ENCODE measurements around the gene UNC13D.

UNC13D gene

DNA sequence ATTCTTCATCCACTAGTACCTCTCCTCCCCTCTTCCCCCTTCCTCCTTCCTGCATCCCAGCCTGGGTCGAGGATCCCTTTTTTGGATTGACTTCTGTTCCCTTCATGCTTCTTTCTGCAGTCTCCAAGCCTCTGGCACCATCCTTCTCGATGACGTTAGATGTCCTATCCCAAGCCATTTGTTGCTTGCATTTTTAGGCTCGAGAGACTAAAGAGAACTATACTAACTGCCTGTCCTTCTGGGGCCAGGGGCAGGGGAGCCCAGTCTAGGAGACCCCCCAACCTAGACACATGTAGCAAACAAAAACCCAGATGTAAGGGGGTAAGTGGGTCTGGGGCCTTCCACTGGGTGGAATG lies 35.7 kb downstream of the UNC13D start:
- TF ChIP-seq, protein P1, sequence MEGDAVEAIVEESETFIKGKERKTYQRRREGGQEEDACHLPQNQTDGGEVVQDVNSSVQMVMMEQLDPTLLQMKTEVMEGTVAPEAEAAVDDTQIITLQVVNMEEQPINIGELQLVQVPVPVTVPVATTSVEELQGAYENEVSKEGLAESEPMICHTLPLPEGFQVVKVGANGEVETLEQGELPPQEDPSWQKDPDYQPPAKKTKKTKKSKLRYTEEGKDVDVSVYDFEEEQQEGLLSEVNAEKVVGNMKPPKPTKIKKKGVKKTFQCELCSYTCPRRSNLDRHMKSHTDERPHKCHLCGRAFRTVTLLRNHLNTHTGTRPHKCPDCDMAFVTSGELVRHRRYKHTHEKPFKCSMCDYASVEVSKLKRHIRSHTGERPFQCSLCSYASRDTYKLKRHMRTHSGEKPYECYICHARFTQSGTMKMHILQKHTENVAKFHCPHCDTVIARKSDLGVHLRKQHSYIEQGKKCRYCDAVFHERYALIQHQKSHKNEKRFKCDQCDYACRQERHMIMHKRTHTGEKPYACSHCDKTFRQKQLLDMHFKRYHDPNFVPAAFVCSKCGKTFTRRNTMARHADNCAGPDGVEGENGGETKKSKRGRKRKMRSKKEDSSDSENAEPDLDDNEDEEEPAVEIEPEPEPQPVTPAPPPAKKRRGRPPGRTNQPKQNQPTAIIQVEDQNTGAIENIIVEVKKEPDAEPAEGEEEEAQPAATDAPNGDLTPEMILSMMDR (IDR thresholded peaks at IDR 0.05; ENCODE audit: insufficient read depth, low read length, poor library complexity, severe bottlenecking), result no peak
- TF ChIP-seq EZH2phosphoT487 (conservative IDR thresholded peaks at IDR 0.05; ENCODE audit: low read length), result no peak
- H3K36me3 ChIP-seq (ENCODE audit: low read length), result no peaks in the 10 kb centered on the region
- H3K9ac ChIP-seq (ENCODE audit: low read length), result no peak overlapping the region

DNA sequence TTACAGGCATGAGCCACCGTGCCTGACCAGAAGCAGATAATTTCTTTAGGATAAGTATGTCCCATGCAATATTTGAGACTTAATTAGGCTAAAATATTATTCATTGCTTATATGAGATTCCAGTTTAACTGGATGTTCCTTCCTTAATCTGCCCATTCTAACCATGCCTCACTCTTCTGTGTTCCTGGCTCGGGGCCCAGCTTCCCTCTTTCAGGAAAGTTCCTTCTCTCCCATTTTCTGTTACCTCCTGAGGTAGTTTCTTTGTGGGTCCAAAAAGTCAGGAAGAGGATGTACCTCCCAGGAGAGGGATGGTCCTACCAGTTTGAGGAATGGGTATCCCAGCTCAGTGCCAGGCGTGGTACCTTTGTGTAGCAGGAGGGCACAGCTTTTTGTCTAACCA lies 36.3 kb downstream of the UNC13D start:
- no peaks in the 10 kb centered on the region for H4K20me1 ChIP-seq (ENCODE audit: low read depth, low read length)

More for the DNA sequence above, 35.7 kb downstream of the UNC13D start:
- Histone ChIP-seq H3K27me3 (ENCODE audit: low read length) (no peaks in the 10 kb centered on the region), H3K4me2 (ENCODE audit: low read depth, low read length, poor library complexity, severe bottlenecking) (no peak overlapping the region), H4K20me1 (ENCODE audit: low read depth, low read length) (no peaks in the 10 kb centered on the region), H2AFZ (ENCODE audit: low read depth, low read length, severe bottlenecking) (no peak overlapping the region), H3K4me3 (ENCODE audit: insufficient read depth, low read length, poor library complexity, severe bottlenecking) (no peak overlapping the region), H3K79me2 (ENCODE audit: insufficient read depth, low read length) (peaks cover 4% of the 10 kb centered on the region; the same call in 1 of the 2 replicates), H3F3A (ENCODE audit: insufficient read depth) (no peaks in the 10 kb centered on the region), H3K9me3 (ENCODE audit: insufficient read depth, low read length) (no peaks in the 10 kb centered on the region), H3K9me2 (replicated peaks; ENCODE audit: insufficient read depth, low read length) (no peaks in the 10 kb centered on the region), H3K27ac (ENCODE audit: low read depth, low read length) (no peak overlapping the region)

DNA sequence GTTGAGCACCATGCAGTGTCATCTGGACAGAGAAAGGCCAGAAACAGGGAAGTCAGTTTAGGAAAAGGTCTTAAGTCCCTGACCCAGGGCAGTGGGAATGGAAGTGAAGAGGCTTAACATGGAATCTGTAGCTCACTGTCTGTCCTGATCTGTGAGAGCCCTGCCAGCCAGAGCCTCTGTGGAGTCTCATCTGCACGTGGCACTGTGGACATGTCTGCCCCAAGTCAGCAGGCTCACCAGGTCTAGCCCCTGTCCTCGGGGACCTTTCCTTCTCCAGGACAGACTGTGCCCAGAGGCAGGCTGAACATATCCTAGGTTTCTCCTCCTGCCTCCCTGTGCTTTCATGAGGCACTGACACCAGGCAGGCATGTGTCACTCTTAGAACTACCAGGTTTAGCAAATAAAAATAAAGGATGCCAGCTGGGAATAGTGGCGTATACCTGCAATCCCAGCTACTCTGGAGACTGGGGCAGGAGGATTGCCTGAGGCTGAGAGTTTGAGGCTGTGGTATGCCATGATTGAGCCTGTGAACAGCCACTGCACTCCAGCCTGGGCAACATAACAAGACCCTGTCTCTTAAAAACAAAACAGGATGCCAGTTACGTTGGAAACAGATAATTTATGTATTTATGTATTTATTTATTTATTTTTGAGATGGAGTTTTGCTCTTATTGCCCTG lies 37.2 kb downstream of the UNC13D start:
- Histone ChIP-seq H3K36me3 (ENCODE audit: low read length) (no peaks in the 10 kb centered on the region), H3K9me2 (replicated peaks; ENCODE audit: insufficient read depth, low read length) (no peaks in the 10 kb centered on the region), H4K20me1 (ENCODE audit: low read depth, low read length) (no peaks in the 10 kb centered on the region), H3K9me3 (ENCODE audit: insufficient read depth, low read length) (no peaks in the 10 kb centered on the region), H3K27me3 (ENCODE audit: low read length) (no peaks in the 10 kb centered on the region), H3K4me2 (ENCODE audit: low read depth, low read length, poor library complexity, severe bottlenecking) (no peak overlapping the region), H3K79me2 (ENCODE audit: insufficient read depth, low read length) (peaks cover 6% of the 10 kb centered on the region; the same call in 1 of the 2 replicates), H3K27ac (ENCODE audit: low read depth, low read length) (no peak overlapping the region), H2AFZ (ENCODE audit: low read depth, low read length, severe bottlenecking) (no peak overlapping the region), H3K9ac (ENCODE audit: low read length) (no peak overlapping the region), H3K4me3 (ENCODE audit: insufficient read depth, low read length, poor library complexity, severe bottlenecking) (no peak overlapping the region), H3F3A (ENCODE audit: insufficient read depth) (no peaks in the 10 kb centered on the region)
- TF ChIP-seq EZH2phosphoT487 (conservative IDR thresholded peaks at IDR 0.05; ENCODE audit: low read length), result no peak
- TF ChIP-seq, protein P1 (IDR thresholded peaks at IDR 0.05; ENCODE audit: insufficient read depth, low read length, poor library complexity, severe bottlenecking), result no peak

More for the DNA sequence above, 36.3 kb downstream of the UNC13D start:
- no peaks in the 10 kb centered on the region for H3K36me3 ChIP-seq (ENCODE audit: low read length)
- H3K27me3 ChIP-seq (ENCODE audit: low read length), result no peaks in the 10 kb centered on the region
- H3K4me2 ChIP-seq (ENCODE audit: low read depth, low read length, poor library complexity, severe bottlenecking), result no peak overlapping the region
- no peaks in the 10 kb centered on the region for H3K9me2 ChIP-seq (replicated peaks; ENCODE audit: insufficient read depth, low read length)
- H3K27ac ChIP-seq (ENCODE audit: low read depth, low read length), result no peak overlapping the region
- H3K4me3 ChIP-seq (ENCODE audit: insufficient read depth, low read length, poor library complexity, severe bottlenecking), result no peak overlapping the region
- H3F3A ChIP-seq (ENCODE audit: insufficient read depth), result no peaks in the 10 kb centered on the region
- no peaks in the 10 kb centered on the region for H3K9me3 ChIP-seq (ENCODE audit: insufficient read depth, low read length)
- no peak overlapping the region for H2AFZ ChIP-seq (ENCODE audit: low read depth, low read length, severe bottlenecking)
- TF ChIP-seq EZH2phosphoT487 (conservative IDR thresholded peaks at IDR 0.05; ENCODE audit: low read length), result no peak
- TF ChIP-seq, protein P1 (IDR thresholded peaks at IDR 0.05; ENCODE audit: insufficient read depth, low read length, poor library complexity, severe bottlenecking), result no peak
- no peak overlapping the region for H3K9ac ChIP-seq (ENCODE audit: low read length)
- peaks cover 6% of the 10 kb centered on the region; the same call in 1 of the 2 replicates for H3K79me2 ChIP-seq (ENCODE audit: insufficient read depth, low read length)
